SIG-M5 (cell line): ENCODE measurements around the gene TBC1D17.

ENCODE experiments used
- DNase-seq: peaks from one replicate; lab custom pipeline; 2025; lab: John Stamatoyannopoulos, UW

The TBC1D17 gene

DNA sequence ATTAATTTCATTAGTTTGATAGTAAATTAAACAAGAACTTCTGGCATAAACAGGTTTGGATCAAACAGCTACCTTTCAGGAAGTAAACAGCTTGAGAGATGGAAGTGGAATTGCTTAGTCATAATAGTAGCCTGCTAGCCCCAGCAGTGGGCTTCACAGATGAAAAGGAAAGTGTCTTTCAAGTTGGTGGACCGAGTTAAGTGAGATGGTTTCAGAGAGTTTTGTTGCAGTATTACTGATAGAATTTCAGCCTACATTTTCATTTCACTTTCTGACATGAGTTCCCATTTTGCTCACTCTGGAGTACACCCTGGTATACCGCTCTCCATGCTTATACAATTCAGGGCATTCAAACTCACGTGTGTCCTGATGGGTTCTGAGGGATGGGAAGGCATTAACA, 28.6 kb upstream of the TBC1D17 start:
- no peak for DNase-seq

DNA sequence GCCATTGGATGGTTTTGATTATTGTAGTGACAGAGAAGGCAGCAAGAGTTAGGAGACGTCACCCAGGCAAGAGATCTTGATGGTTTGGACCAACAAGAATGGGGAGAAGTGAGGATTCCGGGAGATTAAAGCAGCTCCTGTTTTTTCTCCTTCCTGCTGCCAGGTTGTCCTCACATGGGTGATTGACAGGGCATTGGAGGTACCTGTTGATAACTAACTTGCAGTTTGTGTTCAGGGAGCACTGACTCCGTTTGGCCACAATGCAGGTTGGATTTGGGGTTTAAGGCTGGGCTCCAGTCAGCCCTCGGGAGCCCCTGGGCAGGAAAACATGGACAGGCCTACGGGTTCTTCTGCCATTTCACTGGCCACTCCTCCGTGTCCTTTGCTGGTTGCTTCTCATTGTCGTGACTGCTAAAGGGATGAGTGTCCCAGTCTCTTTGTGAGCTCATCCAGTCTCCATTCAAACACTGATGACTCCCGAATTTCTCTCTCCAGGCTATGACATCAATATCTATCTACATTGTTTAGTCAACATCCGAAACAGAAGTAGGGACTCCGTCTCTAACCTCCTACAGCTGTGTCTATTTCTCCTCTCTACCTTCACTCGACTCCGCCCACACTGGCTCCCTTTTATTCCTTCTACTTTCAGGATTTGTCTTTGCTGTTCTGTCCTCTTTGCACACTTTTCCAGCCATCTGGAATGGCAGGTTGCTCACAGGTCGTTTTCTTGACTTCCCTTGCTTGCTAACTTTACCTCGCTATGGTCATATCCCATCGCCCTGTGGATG, 27.9 kb upstream of the TBC1D17 start:
- DNase-seq, result no peak

DNA sequence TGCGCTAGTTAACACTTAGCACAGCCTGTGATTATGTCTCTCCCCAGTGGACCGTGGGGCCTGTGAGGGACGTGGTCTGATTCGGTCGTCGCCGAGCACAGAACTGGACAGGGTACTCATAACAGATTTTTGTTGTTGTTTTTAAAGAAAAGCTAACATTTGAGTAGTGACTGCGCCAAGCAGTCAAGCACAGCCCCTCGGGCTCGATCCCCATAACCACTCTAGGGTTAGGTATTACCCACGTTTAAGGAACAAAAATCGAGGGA, 27.3 kb upstream of the TBC1D17 start:
- no peak for DNase-seq

DNA sequence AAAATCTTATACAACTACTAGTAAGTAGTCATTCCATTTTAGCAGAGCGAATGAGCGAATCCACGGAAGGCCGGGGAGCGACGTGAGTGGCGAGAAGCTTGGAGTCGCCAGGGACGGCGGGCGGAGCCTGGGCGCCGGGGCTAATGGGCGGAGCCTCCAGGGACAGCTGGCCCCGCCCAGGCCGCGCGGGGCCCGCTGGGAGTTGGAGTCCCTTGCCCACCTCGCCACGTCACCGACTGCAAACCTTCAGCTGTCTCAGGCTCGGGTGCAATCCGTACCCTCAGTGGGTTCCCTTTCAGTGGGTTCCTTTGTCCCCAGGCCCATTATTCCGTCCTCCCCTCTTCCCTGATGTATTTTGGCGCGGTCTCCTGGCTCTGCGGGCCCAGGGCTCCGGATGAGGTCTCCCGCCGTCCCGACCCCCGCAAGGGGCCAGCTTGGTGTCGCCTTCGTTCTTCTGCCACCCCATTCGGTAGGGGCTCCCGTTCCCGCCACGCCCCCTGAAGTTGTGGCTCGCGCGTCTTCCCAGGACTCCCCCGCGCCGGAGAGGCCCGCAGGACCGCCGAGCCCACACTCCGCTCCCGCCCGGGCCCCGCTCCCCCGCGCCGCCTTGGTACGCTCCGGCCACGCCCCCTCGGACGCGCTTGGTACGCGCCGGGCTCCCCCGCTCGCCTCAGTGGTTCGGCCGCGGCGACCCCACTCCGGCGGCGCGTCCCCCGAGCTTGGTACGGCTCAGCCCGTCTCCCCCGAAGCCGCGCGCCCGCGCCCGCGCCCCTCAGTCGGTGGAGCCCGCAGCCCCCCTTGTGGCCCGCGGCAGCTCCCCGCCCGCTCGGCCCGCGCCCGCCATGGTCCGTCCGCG, 26.8 kb upstream of the TBC1D17 start, which contains the start of gene PTOV1:
Gene PTOV1, plus strand, starts transcription at position 673 of the 856 bp plus-strand sequence.
- DNase-seq, result peak; percentile 38

DNA sequence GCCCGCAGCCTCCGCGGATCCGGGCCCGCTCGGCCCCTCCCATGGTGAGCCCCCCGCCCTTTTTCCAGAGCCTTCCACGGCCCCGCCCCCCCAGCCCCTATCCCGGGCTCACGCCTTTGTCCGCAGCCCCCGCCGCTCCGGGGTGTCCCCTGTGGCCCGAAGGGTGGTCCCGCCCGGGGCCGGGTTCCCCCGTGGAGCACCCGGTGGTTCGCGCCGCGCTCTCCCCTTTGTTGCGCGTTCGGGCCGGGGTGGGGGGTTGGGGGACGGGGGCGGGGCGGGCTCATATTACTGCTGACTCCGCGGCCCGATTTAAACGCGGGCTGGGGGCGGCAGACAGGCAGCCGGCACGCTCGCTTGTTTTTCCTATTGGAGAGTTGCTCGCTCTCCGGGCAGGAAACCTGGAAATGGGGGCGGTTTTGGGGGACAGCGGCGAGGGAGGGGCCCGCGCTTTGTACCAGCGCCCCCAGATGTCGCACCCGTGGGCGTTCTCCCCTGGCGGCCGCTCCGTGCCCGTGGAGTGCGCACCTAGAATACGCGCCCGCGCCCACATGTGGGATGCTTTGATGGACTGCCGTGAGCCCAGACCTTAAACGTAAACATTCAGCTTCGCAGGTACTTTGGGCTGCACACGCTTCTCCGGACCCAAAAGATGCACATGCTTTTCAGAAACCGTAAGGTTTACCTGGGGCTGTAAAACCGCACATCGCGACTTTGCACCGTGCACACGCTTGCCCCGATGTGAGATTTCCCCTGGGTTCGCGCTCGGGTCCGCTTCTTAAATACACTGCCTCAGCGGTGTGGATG, 25.8 kb upstream of the TBC1D17 start:
- DNase-seq, result no peak

DNA sequence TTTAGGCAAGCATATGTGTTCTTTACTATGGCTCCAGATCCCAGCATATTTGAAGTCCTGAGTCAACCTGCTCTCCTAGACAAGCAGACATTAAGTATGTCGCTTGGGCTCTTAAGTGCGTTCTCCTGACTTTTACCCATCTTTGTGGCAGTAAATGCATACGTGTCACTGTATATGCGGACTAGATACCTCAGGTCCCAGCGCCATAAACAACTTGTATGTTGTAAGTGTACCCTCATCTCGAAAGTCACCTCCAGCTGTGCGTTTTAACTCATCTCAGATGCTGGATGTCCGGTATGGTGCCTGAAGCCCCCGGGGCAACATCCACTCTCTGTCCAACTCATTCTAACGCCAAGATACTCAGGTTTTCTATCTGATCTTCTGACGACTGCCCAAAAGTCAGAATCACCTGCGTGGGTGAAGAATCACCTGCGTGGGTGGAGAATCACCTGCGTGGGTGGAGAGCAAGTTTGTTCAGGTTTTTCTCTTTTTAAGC, 24.8 kb upstream of the TBC1D17 start:
- no peak for DNase-seq

DNA sequence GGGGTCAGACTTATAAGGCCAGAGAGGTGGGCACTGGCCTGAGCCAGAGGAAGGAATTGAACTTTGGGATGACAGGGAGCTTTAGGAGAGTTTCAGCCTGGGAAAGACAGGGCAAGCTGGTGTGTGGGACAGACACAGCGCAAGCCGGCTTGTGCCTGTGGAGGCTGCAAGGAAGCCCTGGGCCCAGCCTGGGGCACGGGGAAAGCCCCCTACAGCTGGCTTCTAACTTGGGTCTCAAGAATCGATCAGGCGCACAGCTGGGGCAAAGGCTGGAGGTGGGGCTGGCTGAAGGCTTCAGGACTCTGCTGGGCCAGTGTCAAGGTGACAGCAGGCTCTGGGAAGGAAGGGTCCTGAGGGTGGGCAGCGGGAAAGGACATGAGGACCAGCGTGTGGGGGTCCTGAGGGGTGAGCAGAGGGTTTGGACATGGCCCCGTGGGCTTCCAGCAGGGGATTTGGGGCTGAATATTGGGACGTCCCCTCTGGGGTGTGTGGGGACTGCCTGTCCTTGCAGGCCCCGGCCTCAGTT, 23.6 kb upstream of the TBC1D17 start:
- DNase-seq, result no peak

DNA sequence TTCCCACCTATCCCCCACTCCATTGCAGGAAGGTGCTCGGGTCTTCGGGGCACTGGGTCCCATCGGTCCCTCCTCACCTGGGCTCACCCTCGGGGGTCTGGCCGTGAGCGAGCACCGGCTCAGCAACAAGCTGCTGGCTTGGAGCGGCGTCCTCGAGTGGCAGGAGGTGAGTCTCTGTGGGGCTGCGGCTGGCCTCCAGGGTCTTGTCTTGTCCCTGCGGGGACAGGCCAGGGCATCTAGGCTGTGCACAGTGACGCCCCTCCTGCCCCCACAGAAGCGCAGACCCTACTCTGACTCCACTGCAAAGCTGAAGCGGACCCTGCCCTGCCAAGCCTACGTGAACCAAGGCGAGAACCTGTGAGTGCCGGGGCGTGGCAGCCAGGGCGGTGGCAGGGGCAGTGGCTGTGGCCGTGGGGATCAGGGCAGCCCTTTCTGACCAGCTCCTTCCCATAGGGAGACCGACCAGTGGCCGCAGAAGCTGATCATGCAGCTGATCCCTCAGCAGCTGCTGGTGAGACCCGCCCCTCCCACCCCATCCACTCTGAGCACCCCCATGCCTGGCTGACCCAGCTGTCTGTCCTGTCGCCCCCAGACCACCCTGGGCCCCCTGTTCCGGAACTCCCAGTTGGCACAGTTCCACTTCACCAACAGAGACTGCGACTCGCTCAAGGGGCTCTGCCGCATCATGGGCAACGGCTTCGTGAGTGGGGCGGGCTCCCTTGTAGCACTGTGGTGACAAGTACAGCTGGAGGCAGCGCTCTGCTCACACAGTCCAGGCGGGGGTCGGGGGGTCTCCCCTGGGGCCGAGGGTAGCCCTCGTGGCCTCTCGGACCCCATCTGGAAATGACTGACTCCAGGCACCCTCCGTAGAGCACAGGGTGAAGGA, 22.9 kb upstream of the TBC1D17 start:
- no peak for DNase-seq

DNA sequence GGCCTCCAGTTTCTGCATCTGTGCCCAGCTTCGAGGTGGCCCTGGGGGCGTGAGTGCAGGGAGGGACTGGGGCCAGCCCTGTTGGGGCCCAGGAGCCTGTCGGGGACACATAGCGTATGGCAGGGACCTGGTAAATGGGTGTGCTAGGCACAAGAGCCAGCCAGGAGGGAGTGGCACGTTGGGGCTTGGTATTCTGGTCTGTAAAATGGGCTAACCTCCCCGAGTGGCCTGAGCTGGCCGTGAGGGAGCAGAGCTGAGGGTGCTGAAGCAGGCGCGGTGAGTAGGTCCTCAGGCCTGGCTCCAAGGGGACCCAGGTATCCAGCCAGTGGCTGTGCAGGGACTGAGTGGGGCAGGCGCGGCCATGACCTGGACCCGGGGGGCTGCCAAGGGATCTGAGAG, 22.2 kb upstream of the TBC1D17 start:
- no peak for DNase-seq

DNA sequence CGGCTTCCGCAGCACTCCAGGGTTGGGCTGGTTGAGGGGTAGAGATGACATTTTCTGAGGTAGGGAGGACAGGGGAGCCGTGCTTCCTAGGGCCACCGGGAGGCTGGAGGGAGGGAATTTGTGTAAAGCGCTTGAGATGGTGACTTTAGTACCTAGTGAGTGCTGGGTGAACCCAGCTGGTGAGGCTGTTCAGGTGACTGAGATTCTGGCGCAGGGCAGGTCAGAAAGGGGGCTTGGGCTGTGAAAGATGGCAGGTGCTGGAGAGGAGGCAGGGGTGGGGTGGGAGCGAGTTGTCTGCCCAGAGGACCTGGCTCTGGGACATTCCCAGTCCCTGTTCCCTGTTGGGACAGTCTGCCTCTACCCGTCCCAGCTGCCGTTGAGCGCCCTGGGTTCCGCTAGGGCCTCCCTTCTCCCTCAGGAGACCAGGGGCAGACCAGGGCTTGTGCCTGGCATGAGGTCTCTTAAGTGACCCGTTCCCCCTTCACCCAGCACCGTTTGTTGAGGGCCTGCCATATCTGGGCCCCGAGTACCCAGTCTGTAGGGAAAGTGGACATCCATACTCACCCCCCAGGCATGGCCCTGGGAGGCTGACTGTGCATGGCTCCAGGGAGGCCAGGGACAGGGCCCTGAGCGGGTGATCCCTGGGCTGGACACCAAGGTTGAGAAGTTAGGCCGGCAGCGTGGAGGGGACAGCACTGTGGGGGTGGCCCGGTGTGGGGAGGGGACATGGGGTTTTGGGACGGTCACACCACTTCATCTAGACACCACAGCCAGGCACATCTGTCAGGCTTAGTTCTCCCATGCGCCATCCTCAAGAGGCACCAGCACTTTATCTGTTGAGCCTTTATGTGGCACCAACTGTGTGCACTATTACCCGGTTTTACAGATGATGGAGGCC, 21.6 kb upstream of the TBC1D17 start:
- DNase-seq, result no peak

DNA sequence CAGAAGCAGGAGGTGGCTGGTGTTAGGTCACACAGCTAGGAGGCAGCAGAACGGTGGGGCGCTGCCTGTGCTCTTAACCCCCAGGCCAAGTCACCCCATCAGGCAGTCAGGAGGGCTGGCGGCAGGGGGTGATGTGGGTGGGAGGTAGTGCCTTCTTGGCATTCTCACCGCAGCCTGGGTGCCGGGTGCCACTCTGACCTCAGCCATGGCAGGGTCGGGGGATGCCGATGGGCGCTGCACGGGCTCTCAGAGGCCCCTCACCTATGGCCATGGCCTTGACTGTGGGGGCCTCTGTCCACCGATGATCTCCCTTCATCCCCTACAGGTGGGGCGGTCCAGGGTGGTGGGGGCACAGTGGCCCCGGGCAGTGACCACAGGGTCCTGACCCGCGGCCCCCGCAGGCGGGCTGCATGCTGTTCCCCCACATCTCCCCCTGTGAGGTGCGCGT, 20.9 kb upstream of the TBC1D17 start:
- DNase-seq, result no peak

DNA sequence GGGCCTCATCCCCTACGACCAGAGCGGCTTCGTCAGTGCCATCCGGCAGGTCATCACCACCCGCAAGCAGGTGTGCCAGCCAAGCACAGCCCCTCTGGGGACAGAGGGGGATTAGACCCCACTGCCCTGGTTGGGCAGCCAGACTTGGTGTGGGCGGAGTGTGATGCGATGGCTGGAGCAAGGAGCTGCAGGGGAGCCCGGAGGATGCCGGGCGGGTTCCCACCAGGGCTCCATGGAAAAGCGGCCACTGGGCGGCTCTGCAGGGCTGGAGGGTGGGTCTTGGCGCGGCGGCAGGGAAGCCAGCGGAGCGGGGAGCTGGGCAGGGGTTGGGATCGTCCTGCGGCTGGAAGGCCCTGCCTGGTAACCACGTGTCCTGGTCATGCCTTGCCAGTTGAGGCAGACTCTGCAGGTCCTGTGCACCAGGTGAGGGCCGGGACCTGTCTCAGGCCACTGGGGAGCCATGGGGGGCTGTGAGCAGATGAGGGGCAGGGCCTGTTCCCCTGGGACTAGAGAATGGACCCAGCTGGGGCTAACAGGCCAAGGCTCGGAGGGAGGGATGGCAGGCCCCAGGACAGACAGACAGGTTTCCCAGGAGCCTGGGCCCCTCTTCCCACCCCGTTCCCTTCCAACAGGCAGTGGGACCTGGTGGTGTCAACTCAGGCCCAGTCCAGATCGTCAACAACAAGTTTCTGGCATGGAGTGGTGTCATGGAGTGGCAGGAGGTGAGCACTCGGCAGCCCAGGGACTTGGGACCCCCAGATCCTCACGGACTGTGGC, 20.3 kb upstream of the TBC1D17 start:
- no peak for DNase-seq

DNA sequence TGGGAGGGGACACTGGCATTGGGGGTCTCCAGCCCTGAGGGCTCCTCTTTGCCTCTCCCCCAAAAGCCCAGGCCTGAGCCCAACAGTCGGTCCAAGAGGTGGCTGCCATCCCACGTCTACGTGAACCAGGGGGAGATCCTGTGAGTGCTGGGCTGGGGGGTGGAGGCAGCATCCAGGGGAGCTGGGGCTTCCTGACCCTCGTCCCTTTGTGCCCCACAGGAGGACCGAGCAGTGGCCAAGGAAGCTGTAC, 19.7 kb upstream of the TBC1D17 start:
- no peak for DNase-seq

DNA sequence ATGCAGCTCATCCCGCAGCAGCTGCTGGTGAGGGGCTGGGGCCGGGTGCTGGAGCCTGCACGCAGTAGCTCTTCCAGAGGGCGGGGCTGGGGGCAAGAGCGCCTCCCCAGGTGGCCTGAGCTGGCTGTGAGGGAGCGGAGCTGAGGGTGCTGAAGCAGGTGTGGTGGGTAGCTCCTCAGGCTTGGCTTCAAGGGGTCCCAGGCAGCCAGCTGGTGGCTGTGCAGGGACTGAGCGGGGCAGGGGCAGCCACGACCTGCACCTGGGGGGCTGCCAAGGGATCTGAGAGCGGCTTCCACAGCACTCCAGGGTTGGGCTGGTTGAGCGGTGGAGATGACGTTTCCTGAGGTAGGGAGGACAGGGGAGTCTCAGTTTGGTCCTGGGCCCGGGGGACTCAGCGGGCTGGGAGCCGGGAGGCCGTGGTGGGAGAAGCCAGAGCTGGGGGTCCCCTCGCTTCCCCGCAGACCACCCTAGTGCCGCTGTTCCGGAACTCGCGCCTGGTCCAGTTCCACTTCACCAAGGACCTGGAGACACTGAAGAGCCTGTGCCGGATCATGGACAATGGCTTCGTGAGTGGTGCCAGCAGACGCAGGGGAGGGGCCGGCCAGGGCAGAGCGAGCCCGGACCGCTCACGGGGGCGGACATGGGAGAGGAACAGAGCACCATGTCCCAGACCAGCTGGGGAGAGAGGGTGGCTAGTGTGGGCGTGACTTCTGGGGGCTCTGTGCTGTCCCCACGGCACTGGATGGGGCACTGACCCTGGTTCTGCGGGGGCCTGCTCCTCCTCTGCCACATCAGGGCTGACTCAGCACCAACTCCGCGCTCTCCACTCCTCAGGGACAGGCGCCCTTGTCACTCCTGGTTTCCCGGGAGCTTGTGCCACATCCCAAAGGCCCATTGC, 19.2 kb upstream of the TBC1D17 start:
- no peak for DNase-seq

DNA sequence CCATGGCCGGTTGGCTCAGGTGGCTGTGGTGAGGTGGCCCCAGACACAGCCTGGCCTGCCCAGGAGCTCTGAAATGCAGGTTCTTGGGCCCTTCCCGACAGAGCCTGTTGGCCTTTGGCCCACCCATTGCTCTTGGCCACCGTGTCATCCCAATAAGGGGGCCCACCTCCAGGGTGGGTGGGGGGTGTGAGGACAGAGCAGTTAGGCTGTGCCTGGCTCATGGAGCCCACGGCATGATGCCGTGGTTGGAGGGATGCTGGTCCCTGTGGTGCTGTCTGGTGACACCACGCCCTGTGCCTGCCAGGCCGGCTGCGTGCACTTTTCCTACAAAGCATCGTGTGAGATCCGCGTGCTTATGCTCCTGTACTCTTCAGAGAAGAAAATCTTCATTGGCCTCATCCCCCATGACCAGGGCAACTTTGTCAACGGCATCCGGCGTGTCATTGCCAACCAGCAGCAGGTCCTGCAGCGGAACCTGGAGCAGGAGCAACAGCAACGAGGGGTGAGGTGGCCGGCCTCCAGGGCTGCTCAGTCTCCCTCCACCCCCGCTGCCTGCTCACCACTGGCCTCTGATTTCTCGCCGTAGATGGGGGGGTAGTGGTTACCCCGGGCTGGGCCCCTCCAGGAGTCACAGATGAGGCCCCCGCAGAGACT, 17.7 kb upstream of the TBC1D17 start:
- no peak for DNase-seq

DNA sequence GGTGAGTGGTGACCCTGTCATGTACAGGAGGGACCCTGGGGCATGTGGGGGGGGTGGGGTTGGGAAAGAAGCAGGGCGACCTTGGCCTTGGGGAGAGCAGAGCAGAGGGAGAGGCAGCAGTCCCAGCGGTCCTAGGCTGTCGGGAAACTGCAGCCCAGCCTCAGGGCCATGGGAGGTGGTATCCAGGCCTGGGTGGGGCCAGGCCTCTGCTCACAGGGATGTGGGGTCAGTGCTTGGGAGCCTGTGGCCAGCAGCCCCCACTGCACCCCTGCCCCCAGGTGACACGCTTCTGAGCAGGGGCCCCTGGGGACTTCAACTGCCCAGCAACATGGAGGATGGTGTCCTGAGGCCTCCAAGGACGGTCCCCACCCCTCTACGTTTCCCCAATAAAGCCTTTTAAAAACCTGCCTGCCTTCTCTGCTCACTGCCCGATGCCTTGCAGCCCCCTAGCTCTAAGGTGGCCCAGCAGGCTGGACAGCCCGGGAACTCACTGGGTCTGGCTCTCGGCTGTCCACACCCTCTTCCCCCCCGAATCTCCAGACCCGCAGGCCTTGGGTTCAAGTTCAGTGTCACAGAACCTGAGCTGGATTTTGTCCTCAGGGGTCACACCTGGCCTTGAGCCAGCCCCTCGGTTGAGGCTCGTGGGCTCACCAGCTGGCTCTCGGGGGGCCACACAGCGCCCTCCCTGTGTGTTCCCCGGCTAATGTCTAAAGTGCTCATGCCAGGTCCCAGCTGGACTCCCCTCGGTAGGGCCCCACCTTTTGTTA, 17.0 kb upstream of the TBC1D17 start:
- DNase-seq, result no peak

DNA sequence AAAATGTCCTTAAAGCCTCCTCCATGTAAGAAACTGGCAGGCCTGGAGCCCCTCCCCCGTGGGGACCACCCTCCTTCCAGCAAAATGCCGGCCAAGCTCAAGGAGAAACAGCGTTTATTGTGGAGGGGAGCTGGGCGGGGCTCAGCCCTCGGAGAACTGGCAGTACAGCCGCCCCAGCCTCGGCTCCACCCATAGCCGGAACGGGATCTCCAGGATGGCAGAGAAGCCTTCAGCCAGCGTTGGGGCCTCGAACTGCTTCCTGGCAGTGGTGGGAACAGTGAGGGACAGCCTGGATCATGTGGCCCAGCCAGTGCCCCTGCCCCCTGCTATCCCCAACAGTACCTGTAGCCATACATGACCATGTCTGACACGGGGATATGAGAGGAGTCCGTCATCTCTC, 16.4 kb upstream of the TBC1D17 start:
- DNase-seq, result no peak
